Hepatocyte (in vitro differentiated cells): Measurements from ENCODE around the gene KLF5.
"Not testable (repeated sequence)": the region's sequence is repeated elsewhere in the genome, so short reads cannot be mapped to it uniquely, and the experiment has no call there.

Source experiments
- EZH2 ChIP-seq: fragments of 200-600 bp; sonication (generic); IDR thresholded peaks from 2 replicates; pipeline ENCODE4 v1.6.1; 2016; ENCODE audit warnings: antibody characterized with exemption, mild to moderate bottlenecking, borderline replicate concordance
- TF ChIP-seq, protein P1 (sequence below): fragments of 200-600 bp; sonication (generic); IDR thresholded peaks from 2 replicates; pipeline ENCODE4 v1.5.1; 2016; ENCODE audit warnings: antibody characterized with exemption, mild to moderate bottlenecking; ENCODE audit not compliant: poor library complexity

DNA sequence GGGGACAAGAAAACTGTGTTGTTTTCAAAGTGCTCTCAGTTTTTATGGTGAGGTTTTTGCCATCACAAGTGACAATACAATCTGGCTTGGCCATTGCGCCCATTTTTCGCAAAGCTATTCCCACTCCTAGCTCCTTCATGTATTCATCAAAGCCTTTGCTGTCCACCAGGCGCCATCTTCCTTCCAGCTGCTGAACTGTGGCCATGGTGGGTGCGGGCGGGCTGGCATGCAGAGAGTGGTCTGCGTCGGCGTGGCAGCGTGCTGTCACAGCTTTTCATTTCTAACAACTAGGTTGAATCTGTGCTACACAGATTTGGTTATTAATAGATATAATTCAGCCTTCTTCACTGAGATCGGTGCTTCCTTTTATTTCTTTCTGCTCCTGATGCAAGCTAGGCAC lies 42.0 kb downstream of the KLF5 start:
- TF ChIP-seq, protein P1, sequence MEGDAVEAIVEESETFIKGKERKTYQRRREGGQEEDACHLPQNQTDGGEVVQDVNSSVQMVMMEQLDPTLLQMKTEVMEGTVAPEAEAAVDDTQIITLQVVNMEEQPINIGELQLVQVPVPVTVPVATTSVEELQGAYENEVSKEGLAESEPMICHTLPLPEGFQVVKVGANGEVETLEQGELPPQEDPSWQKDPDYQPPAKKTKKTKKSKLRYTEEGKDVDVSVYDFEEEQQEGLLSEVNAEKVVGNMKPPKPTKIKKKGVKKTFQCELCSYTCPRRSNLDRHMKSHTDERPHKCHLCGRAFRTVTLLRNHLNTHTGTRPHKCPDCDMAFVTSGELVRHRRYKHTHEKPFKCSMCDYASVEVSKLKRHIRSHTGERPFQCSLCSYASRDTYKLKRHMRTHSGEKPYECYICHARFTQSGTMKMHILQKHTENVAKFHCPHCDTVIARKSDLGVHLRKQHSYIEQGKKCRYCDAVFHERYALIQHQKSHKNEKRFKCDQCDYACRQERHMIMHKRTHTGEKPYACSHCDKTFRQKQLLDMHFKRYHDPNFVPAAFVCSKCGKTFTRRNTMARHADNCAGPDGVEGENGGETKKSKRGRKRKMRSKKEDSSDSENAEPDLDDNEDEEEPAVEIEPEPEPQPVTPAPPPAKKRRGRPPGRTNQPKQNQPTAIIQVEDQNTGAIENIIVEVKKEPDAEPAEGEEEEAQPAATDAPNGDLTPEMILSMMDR, result not testable (repeated sequence)
- not testable (repeated sequence) for TF ChIP-seq EZH2
